B cell (primary cell): ENCODE data around the gene KLF4. TPM values are rescaled to one million over a fixed set of nuclear protein-coding genes. Genes with fewer than 3 reads are reported as not detected.

ENCODE experiments used
- ATAC-seq: fragments of 200-7000 bp; cut with Tn5 transposase; one replicate; pipeline ENCODE4 v1.10.0; 2021; ENCODE audit warnings: low read depth, mild to moderate bottlenecking, moderate number of reproducible peaks, moderate library complexity
- CTCF ChIA-PET: fragments of 350-600 bp; sonication (Branson Sonifier 250); formaldehyde crosslinking; loops from one replicate; lab custom pipeline; 2021; ENCODE audit warnings: antibody characterized with exemption, inconsistent platforms; lab: Charles Lee
- POLR2A ChIA-PET: fragments of 350-600 bp; sonication (Branson Sonifier 250); formaldehyde crosslinking; loops from one replicate; lab custom pipeline; 2021; ENCODE audit warnings: antibody characterized with exemption; lab: Charles Lee
- DNase-seq: peaks from one replicate; pipeline ENCODE4 v3.0.0; 2013
- H2AFZ ChIP-seq: 2 replicates; pipeline ENCODE4 v1.6.1; 2012; ENCODE audit warnings: mild to moderate bottlenecking, low read depth, low read length; ENCODE audit not compliant: insufficient read depth, poor library complexity, severe bottlenecking
- H3K27ac ChIP-seq, 2 donors: 1 replicate in 1 of 2; 2 replicates in 1 of 2; pipeline ENCODE4 v1.5.1; 2012 to 2013; ENCODE audit warnings: low read length in 2 of 2, mild to moderate bottlenecking in 2 of 2, moderate library complexity in 1 of 2
- H3K27me3 ChIP-seq, 4 experiments: fragments of 200-600 bp in 1 of 4; sonication (generic) in 1 of 4; replicated peaks in 1 of 4; 1 replicate in 2 of 4; 2 replicates in 2 of 4; pipeline versions ENCODE4 v1.6.1 to v1.7.0; 2013 to 2016; ENCODE audit warnings: low read length in 3 of 4, mild to moderate bottlenecking in 2 of 4, mixed read lengths in 1 of 4, moderate library complexity in 1 of 4; ENCODE audit not compliant: insufficient read depth in 4 of 4, control insufficient read depth in 3 of 4; ENCODE audit errors: control extremely low read depth in 1 of 4
- H3K36me3 ChIP-seq, 2 experiments: replicated peaks in 1 of 2; 1 replicate in 1 of 2; 2 replicates in 1 of 2; pipeline versions ENCODE4 v1.6.1 to v1.7.1; 2013; ENCODE audit warnings: low read length in 1 of 2; ENCODE audit not compliant: insufficient read depth in 2 of 2, control insufficient read depth in 1 of 2; ENCODE audit errors: control extremely low read depth in 1 of 2, extremely low read depth in 1 of 2
- H3K4me1 ChIP-seq, 2 donors: fragments of 200-600 bp in 1 of 2; sonication (generic) in 1 of 2; 1 replicate in 1 of 2; 2 replicates in 1 of 2; pipeline versions ENCODE4 v1.5.1 to v1.6.1; 2013 to 2017; ENCODE audit warnings: low read length in 2 of 2; ENCODE audit not compliant: control insufficient read depth in 2 of 2, insufficient read depth in 2 of 2
- H3K4me2 ChIP-seq: replicated peaks from 2 replicates; pipeline ENCODE3; 2012; ENCODE audit warnings: mild to moderate bottlenecking, low read depth, low read length; ENCODE audit not compliant: poor library complexity, severe bottlenecking
- H3K4me3 ChIP-seq, 5 experiments: fragments of 200-600 bp in 1 of 5; sonication (generic) in 1 of 5; 1 replicate in 3 of 5; 2 replicates in 2 of 5; pipeline versions ENCODE4 v1.5.1 to v1.7.0; 2011 to 2016; ENCODE audit warnings: low read length in 4 of 5, mild to moderate bottlenecking in 4 of 5, low read depth in 2 of 5, control low read depth in 1 of 5, moderate library complexity in 1 of 5; ENCODE audit not compliant: insufficient read depth in 1 of 5; ENCODE audit errors: control extremely low read depth in 1 of 5, extremely low read depth in 1 of 5
- H3K79me2 ChIP-seq: fragments of 200-600 bp; sonication (generic); one replicate; pipeline ENCODE4 v1.6.0; 2016; ENCODE audit warnings: low read length; ENCODE audit not compliant: control insufficient read depth, insufficient read depth
- H3K9ac ChIP-seq: fragments of 200-600 bp; sonication (generic); 2 replicates; pipeline ENCODE4 v1.6.1; 2017; ENCODE audit warnings: mild to moderate bottlenecking, low read length, moderate library complexity
- H3K9me3 ChIP-seq, 3 donors: one replicate each; pipeline versions ENCODE4 v1.6.1 to v1.7.1; 2013; ENCODE audit warnings: low read length in 2 of 3; ENCODE audit not compliant: control insufficient read depth in 2 of 3, insufficient read depth in 1 of 3; ENCODE audit errors: control extremely low read depth in 1 of 3
- H4K20me1 ChIP-seq: 2 replicates; pipeline ENCODE4 v1.6.0; 2012; ENCODE audit warnings: mild to moderate bottlenecking, low read length; ENCODE audit not compliant: insufficient read depth, control insufficient read depth, poor library complexity, severe bottlenecking
- H3K27ac Mint-ChIP-seq: one replicate; pipeline ENCODE4 v1.8.0; 2021; ENCODE audit warnings: mixed read lengths
- H3K27me3 Mint-ChIP-seq: one replicate; pipeline ENCODE4 v1.8.0; 2021; ENCODE audit warnings: mixed read lengths
- H3K4me1 Mint-ChIP-seq: one replicate; pipeline ENCODE4 v1.8.0; 2021; ENCODE audit warnings: mixed read lengths
- H3K4me3 Mint-ChIP-seq: one replicate; pipeline ENCODE4 v1.8.0; 2021; ENCODE audit warnings: mixed read lengths
- H3K9me3 Mint-ChIP-seq: one replicate; pipeline ENCODE4 v1.8.0; 2022; ENCODE audit warnings: mixed read lengths; ENCODE audit not compliant: insufficient read depth
- EZH2 ChIP-seq: IDR thresholded peaks from 2 replicates; pipeline ENCODE4 v1.6.1; 2012; ENCODE audit warnings: borderline replicate concordance, low read depth, mild to moderate bottlenecking, moderate library complexity, low read length; ENCODE audit not compliant: insufficient read depth, poor library complexity, severe bottlenecking
- WGBS: methylation state at CpG from one replicate; pipeline ENCODE4 v1.1.5; 2013; ENCODE audit warnings: missing lambda C conversion rate; ENCODE audit not compliant: insufficient coverage; 5-methylcytosine and 5-hydroxymethylcytosine counted together
- intact Hi-C: fragments of 100-400 bp; cut with micrococcal nuclease; formaldehyde crosslinking; loops from one replicate; pipeline ENCODE4 v1.10.0; 2022
- polyA plus RNA-seq: library from polyadenylated mRNA; depleted of rRNA; stranded (reverse); fragments of >200 nt; gene quantifications from 2 replicates; pipeline ENCODE4 v1.2.3, GENCODE V29; 2012
- total RNA-seq, 2 donors: library from RNA; stranded (reverse); fragments of 120-200 nt in 1 of 2; gene quantifications; 1 replicate in 1 of 2; 2 replicates in 1 of 2; pipeline versions ENCODE4 v1.2.3 to v1.2.4, GENCODE V29; 2013 to 2022
- TF ChIP-seq, protein P1 (sequence below): fragments of 200-600 bp; IDR thresholded peaks from one replicate; pipeline ENCODE4 v1.8.0; 2022; ENCODE audit warnings: antibody characterized with exemption, mild to moderate bottlenecking

KLF4 gene
- total and polyA plus RNA-seq, 2 donors (not counting 1 experiment from before 2014, with no cell fraction given), result 3.8 to 244 TPM

GRCh38 chr9:107518037-107518807, 28.7 kb upstream of the KLF4 start:
- peaks cover 0 to 3% of the 10 kb centered on the region in 2 donors for H3K4me1 ChIP-seq
- intact Hi-C loops, result no loop called here
- Mint-ChIP-seq H3K9me3 (peaks cover 3% of the 10 kb centered on the region), H3K27ac (no peak overlapping the region), H3K4me1 (peaks cover 3% of the 10 kb centered on the region), H3K27me3 (no peaks in the 10 kb centered on the region), H3K4me3 (no peak overlapping the region)
- 77% methylated on average over 3 of the region's 6 CpGs for WGBS
- TF ChIP-seq, protein P1, sequence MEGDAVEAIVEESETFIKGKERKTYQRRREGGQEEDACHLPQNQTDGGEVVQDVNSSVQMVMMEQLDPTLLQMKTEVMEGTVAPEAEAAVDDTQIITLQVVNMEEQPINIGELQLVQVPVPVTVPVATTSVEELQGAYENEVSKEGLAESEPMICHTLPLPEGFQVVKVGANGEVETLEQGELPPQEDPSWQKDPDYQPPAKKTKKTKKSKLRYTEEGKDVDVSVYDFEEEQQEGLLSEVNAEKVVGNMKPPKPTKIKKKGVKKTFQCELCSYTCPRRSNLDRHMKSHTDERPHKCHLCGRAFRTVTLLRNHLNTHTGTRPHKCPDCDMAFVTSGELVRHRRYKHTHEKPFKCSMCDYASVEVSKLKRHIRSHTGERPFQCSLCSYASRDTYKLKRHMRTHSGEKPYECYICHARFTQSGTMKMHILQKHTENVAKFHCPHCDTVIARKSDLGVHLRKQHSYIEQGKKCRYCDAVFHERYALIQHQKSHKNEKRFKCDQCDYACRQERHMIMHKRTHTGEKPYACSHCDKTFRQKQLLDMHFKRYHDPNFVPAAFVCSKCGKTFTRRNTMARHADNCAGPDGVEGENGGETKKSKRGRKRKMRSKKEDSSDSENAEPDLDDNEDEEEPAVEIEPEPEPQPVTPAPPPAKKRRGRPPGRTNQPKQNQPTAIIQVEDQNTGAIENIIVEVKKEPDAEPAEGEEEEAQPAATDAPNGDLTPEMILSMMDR, result no peak
- TF ChIP-seq EZH2, result no peak
- H2AFZ ChIP-seq, result no peak overlapping the region
- no peaks in the 10 kb centered on the region for H3K27me3 ChIP-seq
- H3K27ac ChIP-seq, result no peak overlapping the region
- H3K36me3 ChIP-seq, result no peaks in the 10 kb centered on the region
- H3K9me3 ChIP-seq, result no peaks in the 10 kb centered on the region
- ChIA-PET POLR2A (no interaction called here), CTCF (no interaction called here)
- ATAC-seq (no peak), DNase-seq (no peak)
- no peak overlapping the region for H3K4me3 ChIP-seq
- H3K9ac ChIP-seq, result no peak overlapping the region
- H3K79me2 ChIP-seq, result no peaks in the 10 kb centered on the region
- no peak overlapping the region for H3K4me2 ChIP-seq
- H4K20me1 ChIP-seq, result no peaks in the 10 kb centered on the region

DNA sequence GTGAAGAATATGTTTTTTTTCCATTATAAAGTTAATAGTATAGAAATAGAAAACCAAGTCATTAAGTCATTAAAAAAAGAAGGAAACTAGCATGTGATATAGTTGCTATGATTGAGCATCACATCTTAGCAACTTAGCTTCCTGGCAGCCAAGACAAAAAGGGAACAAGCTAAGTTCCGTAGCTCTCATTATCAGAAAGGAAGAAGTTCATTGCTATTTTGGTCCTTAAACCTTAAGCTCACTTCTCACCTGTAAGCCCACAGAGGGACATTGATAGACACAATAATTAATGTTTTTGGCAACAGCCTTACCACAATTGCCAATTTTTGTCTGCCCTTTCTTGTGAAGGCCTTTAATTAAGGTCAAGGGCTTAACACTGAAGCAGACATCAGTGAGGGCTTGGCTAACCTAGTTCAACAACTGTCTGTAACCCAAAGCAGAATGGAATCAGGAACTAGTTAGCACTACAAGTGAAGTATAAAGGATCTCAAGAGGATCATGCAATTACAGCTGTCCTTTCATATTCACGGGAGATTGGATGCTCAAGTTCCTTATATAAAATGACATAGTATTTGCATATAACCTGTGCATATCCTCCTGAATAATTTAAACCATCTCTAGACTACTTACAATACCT, 24.0 kb upstream of the KLF4 start:
- no peak overlapping the region for H3K27ac ChIP-seq
- ChIA-PET CTCF (no interaction called here), POLR2A (no interaction called here)
- no peak overlapping the region for H3K9ac ChIP-seq
- WGBS, result no CpG with 5 or more reads among the region's 2 CpGs
- intact Hi-C loops, result no loop called here
- Mint-ChIP-seq H3K4me3 (no peak overlapping the region), H3K27ac (no peak overlapping the region), H3K27me3 (peaks cover 7% of the 10 kb centered on the region), H3K9me3 (no peaks in the 10 kb centered on the region), H3K4me1 (peaks cover 3% of the 10 kb centered on the region)
- no peaks in the 10 kb centered on the region for H3K79me2 ChIP-seq
- H3K4me3 ChIP-seq, result no peak overlapping the region
- no peaks in the 10 kb centered on the region for H4K20me1 ChIP-seq
- H3K9me3 ChIP-seq, result no peaks in the 10 kb centered on the region
- peaks cover 0 to 3% of the 10 kb centered on the region in 2 donors for H3K4me1 ChIP-seq
- TF ChIP-seq, protein P1, result no peak
- no peak for TF ChIP-seq EZH2
- peak; percentile 36 for DNase-seq
- H2AFZ ChIP-seq, result no peak overlapping the region
- ATAC-seq, result no peak
- H3K36me3 ChIP-seq, result no peaks in the 10 kb centered on the region
- no peak overlapping the region for H3K4me2 ChIP-seq
- H3K27me3 ChIP-seq, result peaks cover 0 to 5% (median 0%) of the 10 kb centered on the region in 4 experiments
